HL-60 (cell line): ENCODE measurements around the gene ZNF740.

ENCODE experiments used
- DNase-seq, 2 experiments: peaks; one replicate each; pipeline ENCODE4 v3.0.0-alpha.2; 2010 to 2020; ENCODE audit warnings: low read depth in 1 of 2, low spot score in 1 of 2
- H3K27ac ChIP-seq: fragments of 250-450 bp; sonication (Bioruptor Pico); replicated peaks from 2 replicates; pipeline ENCODE4 v1.5.1; 2020; ENCODE audit warnings: mild to moderate bottlenecking, moderate library complexity
- H3K27me3 ChIP-seq: fragments of 250-450 bp; sonication (Bioruptor Pico); 2 replicates; pipeline ENCODE4 v1.5.1; 2021; ENCODE audit warnings: mild to moderate bottlenecking, moderate library complexity; ENCODE audit not compliant: insufficient read depth, poor library complexity, severe bottlenecking
- H3K4me3 ChIP-seq: replicated peaks from 2 replicates; pipeline ENCODE4 v1.5.1; 2011; ENCODE audit warnings: mild to moderate bottlenecking, control low read depth, low read length; ENCODE audit not compliant: insufficient read depth
- CTCF ChIP-seq: IDR thresholded peaks from one replicate; pipeline ENCODE4 v1.5.1; 2011; ENCODE audit warnings: low read length, control low read depth, inconsistent platforms; ENCODE audit not compliant: insufficient read depth
- GABPA ChIP-seq: IDR thresholded peaks from 2 replicates; pipeline ENCODE4 v1.6.1; 2012; ENCODE audit warnings: low read depth
- POLR2AphosphoS5 ChIP-seq: IDR thresholded peaks from 2 replicates; pipeline ENCODE4 v1.6.1; 2012; ENCODE audit warnings: low read depth
- REST ChIP-seq: IDR thresholded peaks from 2 replicates; pipeline ENCODE4 v1.6.1; 2012; ENCODE audit warnings: low read depth; ENCODE audit not compliant: insufficient replicate concordance
- SPI1 ChIP-seq: IDR thresholded peaks from 2 replicates; pipeline ENCODE4 v1.6.1; 2012; ENCODE audit warnings: low read depth, mild to moderate bottlenecking, borderline replicate concordance

Gene ZNF740

GRCh38 chr12:53210843-53211242, 30.3 kb downstream of the ZNF740 start:
- Histone ChIP-seq H3K27me3 (no peaks in the 10 kb centered on the region), H3K4me3 (no peak overlapping the region), H3K27ac (no peak overlapping the region)
- no peak for TF ChIP-seq GABPA
- no peak for TF ChIP-seq CTCF
- no peak for TF ChIP-seq SPI1
- TF ChIP-seq REST: no peak
- no peak for TF ChIP-seq POLR2AphosphoS5
- no peak for DNase-seq

GRCh38 chr12:53211476-53212381, 31.2 kb downstream of the ZNF740 start:
- no peak for TF ChIP-seq GABPA
- TF ChIP-seq CTCF: peak; percentile 9
- no peak for TF ChIP-seq REST
- TF ChIP-seq SPI1: no peak
- TF ChIP-seq POLR2AphosphoS5: no peak
- H3K4me3 ChIP-seq: no peak overlapping the region
- no peaks in the 10 kb centered on the region for H3K27me3 ChIP-seq
- DNase-seq: no peak
- no peak overlapping the region for H3K27ac ChIP-seq

GRCh38 chr12:53212931-53213330, 32.4 kb downstream of the ZNF740 start:
- TF ChIP-seq CTCF (no peak), GABPA (no peak), POLR2AphosphoS5 (no peak), REST (no peak), SPI1 (no peak)
- no peak overlapping the region for H3K27ac ChIP-seq
- DNase-seq: no peak

More at GRCh38 chr12:53212931-53213330, 32.4 kb downstream of the ZNF740 start:
- Histone ChIP-seq H3K4me3 (no peak overlapping the region), H3K27me3 (no peaks in the 10 kb centered on the region)
